Prostate gland (tissue), 2 donors: Measurements from ENCODE around the gene MYRF.

ENCODE experiments used
- POLR2A ChIP-seq: fragments of 450-650 bp; IDR thresholded peaks from one replicate; pipeline ENCODE4 v1.6.1; 2016; ENCODE audit warnings: antibody characterized with exemption, mild to moderate bottlenecking
- TF ChIP-seq, protein P1 (sequence below), 4 experiments: fragments of 200-600 bp in 2 of 4; fragments of 450-650 bp in 2 of 4; sonication (generic) in 2 of 4; IDR thresholded peaks; 1 replicate in 3 of 4; 2 replicates in 1 of 4; pipeline ENCODE4 v1.5.1; 2016 to 2019; ENCODE audit warnings: antibody characterized with exemption in 4 of 4, mild to moderate bottlenecking in 2 of 4, moderate library complexity in 2 of 4

DNA sequence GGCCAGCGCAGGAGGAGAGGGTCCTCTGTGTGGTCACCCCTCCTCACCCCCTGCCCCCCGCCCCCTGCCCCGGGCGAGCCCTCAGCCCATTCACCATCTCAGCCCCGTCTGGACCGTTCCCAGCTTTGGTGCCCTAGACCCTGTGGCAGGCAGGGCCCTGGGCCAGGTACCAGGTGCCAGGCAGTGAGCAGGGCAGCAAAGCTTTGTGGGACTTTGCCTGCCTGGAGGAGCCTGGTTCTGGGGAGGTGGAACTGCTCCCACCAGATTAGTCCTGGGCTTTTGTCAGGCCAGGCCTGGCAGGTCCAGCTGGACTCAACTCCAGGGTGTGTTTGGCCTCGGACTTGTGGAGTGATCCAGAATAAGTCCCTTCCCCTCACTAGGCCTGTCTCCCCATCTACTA is 13.7 kb upstream of the MYRF start:
- TF ChIP-seq POLR2A: no peak
- TF ChIP-seq, protein P1, sequence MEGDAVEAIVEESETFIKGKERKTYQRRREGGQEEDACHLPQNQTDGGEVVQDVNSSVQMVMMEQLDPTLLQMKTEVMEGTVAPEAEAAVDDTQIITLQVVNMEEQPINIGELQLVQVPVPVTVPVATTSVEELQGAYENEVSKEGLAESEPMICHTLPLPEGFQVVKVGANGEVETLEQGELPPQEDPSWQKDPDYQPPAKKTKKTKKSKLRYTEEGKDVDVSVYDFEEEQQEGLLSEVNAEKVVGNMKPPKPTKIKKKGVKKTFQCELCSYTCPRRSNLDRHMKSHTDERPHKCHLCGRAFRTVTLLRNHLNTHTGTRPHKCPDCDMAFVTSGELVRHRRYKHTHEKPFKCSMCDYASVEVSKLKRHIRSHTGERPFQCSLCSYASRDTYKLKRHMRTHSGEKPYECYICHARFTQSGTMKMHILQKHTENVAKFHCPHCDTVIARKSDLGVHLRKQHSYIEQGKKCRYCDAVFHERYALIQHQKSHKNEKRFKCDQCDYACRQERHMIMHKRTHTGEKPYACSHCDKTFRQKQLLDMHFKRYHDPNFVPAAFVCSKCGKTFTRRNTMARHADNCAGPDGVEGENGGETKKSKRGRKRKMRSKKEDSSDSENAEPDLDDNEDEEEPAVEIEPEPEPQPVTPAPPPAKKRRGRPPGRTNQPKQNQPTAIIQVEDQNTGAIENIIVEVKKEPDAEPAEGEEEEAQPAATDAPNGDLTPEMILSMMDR (IDR thresholded peaks at IDR 0.05): no peak
